ENCODE data around the gene LRRC8C. TPM values are rescaled to one million over a fixed set of nuclear protein-coding genes. Genes with fewer than 3 reads are reported as not detected.

Gene LRRC8C
- total RNA-seq, 2 donors from 2014 or later: 2.0 to 12.4 TPM

GRCh38 chr1:89607156-89607555 is 25.8 kb upstream of the LRRC8C start:
- Histone ChIP-seq H3K36me3 (no peaks in the 10 kb centered on the region), H3K9me3 (no peaks in the 10 kb centered on the region), H3K4me3 (no peak overlapping the region), H3K27me3 (replicated peaks; ENCODE audit: insufficient read depth) (no peaks in the 10 kb centered on the region), H3K4me1 (replicated peaks) (no peaks in the 10 kb centered on the region), H3K27ac (no peak overlapping the region)
- intact Hi-C loops (cut with DNase I): no loop called here
- no peak for DNase-seq (ENCODE audit: low spot score)
- TF ChIP-seq POLR2A (IDR thresholded peaks at IDR 0.05): no peak
- TF ChIP-seq, protein P1, sequence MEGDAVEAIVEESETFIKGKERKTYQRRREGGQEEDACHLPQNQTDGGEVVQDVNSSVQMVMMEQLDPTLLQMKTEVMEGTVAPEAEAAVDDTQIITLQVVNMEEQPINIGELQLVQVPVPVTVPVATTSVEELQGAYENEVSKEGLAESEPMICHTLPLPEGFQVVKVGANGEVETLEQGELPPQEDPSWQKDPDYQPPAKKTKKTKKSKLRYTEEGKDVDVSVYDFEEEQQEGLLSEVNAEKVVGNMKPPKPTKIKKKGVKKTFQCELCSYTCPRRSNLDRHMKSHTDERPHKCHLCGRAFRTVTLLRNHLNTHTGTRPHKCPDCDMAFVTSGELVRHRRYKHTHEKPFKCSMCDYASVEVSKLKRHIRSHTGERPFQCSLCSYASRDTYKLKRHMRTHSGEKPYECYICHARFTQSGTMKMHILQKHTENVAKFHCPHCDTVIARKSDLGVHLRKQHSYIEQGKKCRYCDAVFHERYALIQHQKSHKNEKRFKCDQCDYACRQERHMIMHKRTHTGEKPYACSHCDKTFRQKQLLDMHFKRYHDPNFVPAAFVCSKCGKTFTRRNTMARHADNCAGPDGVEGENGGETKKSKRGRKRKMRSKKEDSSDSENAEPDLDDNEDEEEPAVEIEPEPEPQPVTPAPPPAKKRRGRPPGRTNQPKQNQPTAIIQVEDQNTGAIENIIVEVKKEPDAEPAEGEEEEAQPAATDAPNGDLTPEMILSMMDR (IDR thresholded peaks at IDR 0.05): no peak
- no peak for TF ChIP-seq POLR2AphosphoS5 (IDR thresholded peaks at IDR 0.05)
- WGBS: 76% methylated on average over 2 of the region's 2 CpGs

DNA sequence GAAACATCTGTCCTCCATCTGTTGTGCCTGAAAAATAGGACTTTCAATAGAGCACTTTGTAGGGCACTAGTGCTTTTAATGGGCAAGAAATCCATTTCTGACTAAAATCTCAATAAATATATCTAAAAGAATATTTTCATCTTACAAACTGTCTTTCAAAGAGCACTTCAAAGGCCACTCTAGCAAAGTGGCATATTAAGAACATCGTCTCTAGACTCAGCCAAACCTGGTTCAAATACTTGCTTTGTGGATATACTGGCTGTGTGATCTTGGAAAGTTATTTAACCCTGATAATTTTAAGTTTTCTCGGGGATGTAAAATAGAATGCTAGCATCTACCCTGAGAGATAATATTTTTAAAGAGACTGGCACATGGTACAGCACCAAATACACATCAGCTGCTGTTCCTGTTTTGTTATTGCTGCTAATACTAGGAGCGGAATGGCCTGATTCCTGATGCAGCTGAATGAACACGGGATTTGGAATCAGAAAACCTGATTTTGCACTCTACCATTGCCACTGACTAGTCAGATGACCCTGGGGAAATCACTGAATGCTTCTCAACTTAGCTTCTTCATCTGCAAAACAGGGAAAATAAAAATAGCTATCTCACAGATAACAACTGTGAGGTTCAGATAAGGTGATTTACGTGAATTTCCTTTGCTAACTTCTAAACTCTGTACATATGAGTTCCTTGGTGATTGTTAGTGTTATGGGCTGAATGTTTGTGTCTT is 25.2 kb upstream of the LRRC8C start:
- 87% methylated on average over 5 of the region's 5 CpGs for WGBS
- TF ChIP-seq POLR2AphosphoS5 (IDR thresholded peaks at IDR 0.05) (no peak), POLR2A (IDR thresholded peaks at IDR 0.05) (no peak)
- TF ChIP-seq, protein P1 (IDR thresholded peaks at IDR 0.05): no peak
- Histone ChIP-seq H3K27me3 (replicated peaks; ENCODE audit: insufficient read depth) (no peaks in the 10 kb centered on the region), H3K36me3 (no peaks in the 10 kb centered on the region), H3K4me3 (no peak overlapping the region), H3K9me3 (no peaks in the 10 kb centered on the region), H3K4me1 (replicated peaks) (no peaks in the 10 kb centered on the region), H3K27ac (no peak overlapping the region)
- no peak for DNase-seq (ENCODE audit: low spot score)
- intact Hi-C loops (cut with DNase I): no loop called here

DNA sequence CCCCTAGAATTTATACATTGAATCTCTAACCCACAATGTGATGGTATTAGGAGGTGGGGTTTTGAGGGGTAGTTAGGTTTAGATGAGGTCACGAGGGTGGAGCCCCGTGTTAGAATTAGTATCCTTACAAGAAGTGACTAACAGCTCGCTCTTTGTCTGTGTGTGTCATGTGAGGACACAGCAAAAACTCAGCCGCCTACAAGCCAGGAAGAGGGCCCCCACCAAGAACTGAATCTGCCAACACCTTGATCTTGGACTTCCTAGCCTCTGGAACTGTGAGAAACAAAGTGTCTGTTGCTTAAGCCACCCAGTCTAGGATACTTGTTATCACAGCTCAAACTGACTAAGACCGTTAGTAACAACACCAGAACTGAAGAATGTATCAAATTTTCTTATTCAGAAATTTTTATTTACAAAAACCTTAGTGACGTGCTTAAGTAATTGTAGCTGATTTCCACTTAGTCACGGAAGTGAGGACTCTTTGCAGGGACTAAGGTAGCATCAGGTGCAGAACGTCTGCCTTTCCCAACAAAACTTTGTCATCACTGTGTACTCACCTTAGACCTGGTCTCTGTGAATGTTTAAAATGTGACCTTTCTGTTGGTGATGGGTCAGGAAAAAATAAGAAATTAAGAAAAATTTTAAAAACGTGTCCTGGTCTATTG is 24.5 kb upstream of the LRRC8C start:
- intact Hi-C loops (cut with DNase I): no loop called here
- Histone ChIP-seq H3K4me1 (replicated peaks) (no peaks in the 10 kb centered on the region), H3K27ac (no peak overlapping the region), H3K9me3 (no peaks in the 10 kb centered on the region), H3K4me3 (no peak overlapping the region), H3K27me3 (replicated peaks; ENCODE audit: insufficient read depth) (no peaks in the 10 kb centered on the region), H3K36me3 (no peaks in the 10 kb centered on the region)
- DNase-seq (ENCODE audit: low spot score): no peak
- TF ChIP-seq, protein P1 (IDR thresholded peaks at IDR 0.05): no peak
- WGBS: 82% methylated on average over 9 of the region's 9 CpGs

GRCh38 chr1:89608984-89609725 is 23.8 kb upstream of the LRRC8C start:
- TF ChIP-seq POLR2AphosphoS5 (IDR thresholded peaks at IDR 0.05) (no peak), POLR2A (IDR thresholded peaks at IDR 0.05) (no peak)
- TF ChIP-seq, protein P1 (IDR thresholded peaks at IDR 0.05): no peak
- Histone ChIP-seq H3K27ac (no peak overlapping the region), H3K4me3 (no peak overlapping the region), H3K9me3 (no peaks in the 10 kb centered on the region), H3K4me1 (replicated peaks) (no peaks in the 10 kb centered on the region), H3K36me3 (no peaks in the 10 kb centered on the region), H3K27me3 (replicated peaks; ENCODE audit: insufficient read depth) (no peaks in the 10 kb centered on the region)
- intact Hi-C loops (cut with DNase I): no loop called here
- no peak for DNase-seq (ENCODE audit: low spot score)
- WGBS: 83% methylated on average over 17 of the region's 20 CpGs
